ENCODE data around the gene DAPK2. TPM values are rescaled to one million over a fixed set of nuclear protein-coding genes. Genes with fewer than 3 reads are reported as not detected.
"Not testable (repeated sequence)": the region's sequence is repeated elsewhere in the genome, so short reads cannot be mapped to it uniquely, and the experiment has no call there.

Gene DAPK2
- total RNA-seq, 1 donor from 2014 or later: 0.52 TPM

DNA sequence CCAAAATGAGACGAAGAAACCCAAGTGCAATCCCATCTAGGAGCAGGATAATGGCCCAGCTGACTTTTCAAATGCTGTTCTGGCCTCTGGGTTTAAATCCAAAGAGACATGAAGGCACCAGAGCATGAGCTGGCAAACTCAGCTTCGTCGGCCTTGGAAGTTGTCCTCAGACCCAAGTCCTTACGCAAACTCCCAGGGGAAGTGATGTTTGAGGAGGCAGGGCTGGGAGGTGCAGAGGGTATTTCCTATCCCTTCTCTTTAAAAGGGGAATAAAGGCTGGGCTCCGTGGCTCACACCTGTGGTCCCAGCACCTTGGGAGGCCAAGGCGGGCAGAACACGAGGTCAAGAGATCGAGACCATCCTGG lies 143.6 kb downstream of the DAPK2 start:
- Histone ChIP-seq H3K79me2 (ENCODE audit: insufficient read depth, low read length) (no peaks in the 10 kb centered on the region), H2AFZ (ENCODE audit: low read depth, low read length) (no peak overlapping the region), H3K27me3 (ENCODE audit: insufficient read depth, low read length) (peaks cover 3% of the 10 kb centered on the region), H3K27ac (ENCODE audit: low read depth, low read length) (no peak overlapping the region), H3K36me3 (ENCODE audit: insufficient read depth, low read length) (no peaks in the 10 kb centered on the region), H3K4me3 (ENCODE audit: insufficient read depth, low read depth, low read length) (no peak overlapping the region), H3K9me3 (ENCODE audit: insufficient read depth, low read depth, low read length) (no peaks in the 10 kb centered on the region), H3K4me1 (ENCODE audit: insufficient read depth, low read length) (no peaks in the 10 kb centered on the region), H3K9ac (ENCODE audit: low read length) (no peak overlapping the region), H4K20me1 (ENCODE audit: insufficient read depth, low read length) (no peaks in the 10 kb centered on the region), H3K4me2 (ENCODE audit: low read length) (no peak overlapping the region)
- Mint-ChIP-seq H3K36me3 (ENCODE audit: low read depth, unreplicated experiment) (no peaks in the 10 kb centered on the region), H3K9me3 (ENCODE audit: unreplicated experiment) (peaks cover 2% of the 10 kb centered on the region), H3K27me3 (ENCODE audit: low read depth, unreplicated experiment) (peaks cover 52% of the 10 kb centered on the region), H3K4me3 (ENCODE audit: unreplicated experiment) (no peak overlapping the region), H3K27ac (ENCODE audit: unreplicated experiment) (no peak overlapping the region), H3K4me1 (ENCODE audit: low read depth, unreplicated experiment) (peaks cover 3% of the 10 kb centered on the region)
- no peak for DNase-seq (ENCODE audit: low read depth)
- no peak for FAIRE-seq
- no peak for TF ChIP-seq EZH2 (IDR thresholded peaks at IDR 0.05; ENCODE audit: insufficient read depth, low read length)
- TF ChIP-seq, protein P1, sequence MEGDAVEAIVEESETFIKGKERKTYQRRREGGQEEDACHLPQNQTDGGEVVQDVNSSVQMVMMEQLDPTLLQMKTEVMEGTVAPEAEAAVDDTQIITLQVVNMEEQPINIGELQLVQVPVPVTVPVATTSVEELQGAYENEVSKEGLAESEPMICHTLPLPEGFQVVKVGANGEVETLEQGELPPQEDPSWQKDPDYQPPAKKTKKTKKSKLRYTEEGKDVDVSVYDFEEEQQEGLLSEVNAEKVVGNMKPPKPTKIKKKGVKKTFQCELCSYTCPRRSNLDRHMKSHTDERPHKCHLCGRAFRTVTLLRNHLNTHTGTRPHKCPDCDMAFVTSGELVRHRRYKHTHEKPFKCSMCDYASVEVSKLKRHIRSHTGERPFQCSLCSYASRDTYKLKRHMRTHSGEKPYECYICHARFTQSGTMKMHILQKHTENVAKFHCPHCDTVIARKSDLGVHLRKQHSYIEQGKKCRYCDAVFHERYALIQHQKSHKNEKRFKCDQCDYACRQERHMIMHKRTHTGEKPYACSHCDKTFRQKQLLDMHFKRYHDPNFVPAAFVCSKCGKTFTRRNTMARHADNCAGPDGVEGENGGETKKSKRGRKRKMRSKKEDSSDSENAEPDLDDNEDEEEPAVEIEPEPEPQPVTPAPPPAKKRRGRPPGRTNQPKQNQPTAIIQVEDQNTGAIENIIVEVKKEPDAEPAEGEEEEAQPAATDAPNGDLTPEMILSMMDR (IDR thresholded peaks at IDR 0.05; ENCODE audit: insufficient read depth, low read depth, low read length): no peak

DNA sequence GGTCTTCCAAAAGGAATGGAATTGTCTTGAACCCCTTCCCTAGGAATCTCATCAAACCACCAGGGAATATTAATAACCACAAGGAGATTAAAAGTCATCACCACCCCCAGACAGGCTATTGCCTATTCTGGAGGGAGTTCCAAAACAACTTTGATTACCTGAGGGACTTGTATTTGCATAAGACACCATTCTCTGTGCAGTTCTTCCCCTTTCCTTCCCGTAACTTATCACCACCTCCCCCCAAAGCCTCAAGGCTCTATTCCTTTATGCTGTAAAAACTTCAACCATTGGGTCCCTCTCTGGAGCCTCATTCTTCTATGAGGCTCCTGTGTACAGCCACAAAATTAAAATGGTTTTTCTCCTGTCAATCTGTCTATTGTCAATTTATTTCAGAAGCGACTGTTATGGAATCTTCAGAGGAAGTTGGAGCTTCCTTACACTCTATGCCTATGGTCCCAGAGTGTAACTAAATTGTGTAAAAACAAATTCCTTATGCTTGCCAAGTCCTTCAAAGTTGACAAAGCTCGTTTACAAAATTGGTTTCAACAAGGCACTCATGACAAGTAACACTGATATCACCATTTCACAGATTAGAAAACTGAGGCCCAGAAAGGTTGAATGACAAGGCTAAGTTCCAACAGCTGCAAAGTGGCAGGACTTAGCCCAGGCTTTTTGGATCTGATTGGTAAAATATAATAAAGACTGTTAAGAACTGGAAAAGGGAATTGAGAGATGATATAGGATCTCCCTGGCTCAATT lies 144.2 kb downstream of the DAPK2 start:
- H3K27ac Mint-ChIP-seq (ENCODE audit: unreplicated experiment): no peak overlapping the region
- Histone ChIP-seq H3K36me3 (ENCODE audit: insufficient read depth, low read length) (no peaks in the 10 kb centered on the region), H3K9me3 (ENCODE audit: insufficient read depth, low read depth, low read length) (no peaks in the 10 kb centered on the region), H3K27ac (ENCODE audit: low read depth, low read length) (no peak overlapping the region), H3K27me3 (ENCODE audit: insufficient read depth, low read length) (peaks cover 3% of the 10 kb centered on the region), H2AFZ (ENCODE audit: low read depth, low read length) (no peak overlapping the region), H4K20me1 (ENCODE audit: insufficient read depth, low read length) (no peaks in the 10 kb centered on the region), H3K9ac (ENCODE audit: low read length) (no peak overlapping the region), H3K4me2 (ENCODE audit: low read length) (no peak overlapping the region), H3K4me3 (ENCODE audit: insufficient read depth, low read depth, low read length) (no peak overlapping the region), H3K79me2 (ENCODE audit: insufficient read depth, low read length) (no peaks in the 10 kb centered on the region), H3K4me1 (ENCODE audit: insufficient read depth, low read length) (peaks cover 4% of the 10 kb centered on the region)
- peaks cover 52% of the 10 kb centered on the region for H3K27me3 Mint-ChIP-seq (ENCODE audit: low read depth, unreplicated experiment)
- FAIRE-seq (no peak), DNase-seq (ENCODE audit: low read depth) (no peak)
- TF ChIP-seq, protein P1 (IDR thresholded peaks at IDR 0.05; ENCODE audit: insufficient read depth, low read depth, low read length): no peak
- no peak for TF ChIP-seq EZH2 (IDR thresholded peaks at IDR 0.05; ENCODE audit: insufficient read depth, low read length)
- H3K9me3 Mint-ChIP-seq (ENCODE audit: unreplicated experiment): peaks cover 2% of the 10 kb centered on the region
- H3K4me3 Mint-ChIP-seq (ENCODE audit: unreplicated experiment): no peak overlapping the region
- no peaks in the 10 kb centered on the region for H3K36me3 Mint-ChIP-seq (ENCODE audit: low read depth, unreplicated experiment)
- peaks cover 6% of the 10 kb centered on the region for H3K4me1 Mint-ChIP-seq (ENCODE audit: low read depth, unreplicated experiment)

DNA sequence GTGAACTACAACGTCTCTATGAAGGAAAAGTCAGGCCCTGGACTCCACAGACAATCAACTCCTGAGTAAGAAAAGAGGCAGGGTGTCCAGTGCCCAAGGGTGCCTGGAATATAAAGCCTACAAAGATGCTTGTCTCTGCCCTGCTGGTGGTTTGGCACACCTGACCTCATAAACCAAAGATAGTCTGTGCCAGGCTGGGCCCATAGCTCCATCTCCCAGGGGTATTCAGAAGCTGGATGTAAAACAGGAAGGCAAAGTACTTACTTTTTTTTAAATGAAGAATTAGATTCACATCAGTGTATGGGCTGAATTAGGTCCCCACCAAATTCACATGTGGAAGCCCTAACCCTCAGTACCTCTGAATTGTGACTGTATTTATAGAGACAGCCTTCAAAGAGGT lies 146.0 kb downstream of the DAPK2 start:
- Histone ChIP-seq H3K4me3 (ENCODE audit: insufficient read depth, low read depth, low read length) (no peak overlapping the region), H3K79me2 (ENCODE audit: insufficient read depth, low read length) (no peaks in the 10 kb centered on the region), H3K36me3 (ENCODE audit: insufficient read depth, low read length) (no peaks in the 10 kb centered on the region), H3K4me1 (ENCODE audit: insufficient read depth, low read length) (peaks cover 14% of the 10 kb centered on the region), H3K9me3 (ENCODE audit: insufficient read depth, low read depth, low read length) (no peaks in the 10 kb centered on the region), H3K9ac (ENCODE audit: low read length) (no peak overlapping the region), H3K27ac (ENCODE audit: low read depth, low read length) (no peak overlapping the region), H3K4me2 (ENCODE audit: low read length) (no peak overlapping the region), H2AFZ (ENCODE audit: low read depth, low read length) (no peak overlapping the region), H4K20me1 (ENCODE audit: insufficient read depth, low read length) (no peaks in the 10 kb centered on the region), H3K27me3 (ENCODE audit: insufficient read depth, low read length) (peaks cover 3% of the 10 kb centered on the region)
- TF ChIP-seq, protein P1 (IDR thresholded peaks at IDR 0.05; ENCODE audit: insufficient read depth, low read depth, low read length): no peak
- no peak for TF ChIP-seq EZH2 (IDR thresholded peaks at IDR 0.05; ENCODE audit: insufficient read depth, low read length)
- Mint-ChIP-seq H3K9me3 (ENCODE audit: unreplicated experiment) (no peaks in the 10 kb centered on the region), H3K27ac (ENCODE audit: unreplicated experiment) (no peak overlapping the region), H3K27me3 (ENCODE audit: low read depth, unreplicated experiment) (peaks cover 52% of the 10 kb centered on the region), H3K4me3 (ENCODE audit: unreplicated experiment) (no peak overlapping the region), H3K4me1 (ENCODE audit: low read depth, unreplicated experiment) (peaks cover 13% of the 10 kb centered on the region), H3K36me3 (ENCODE audit: low read depth, unreplicated experiment) (no peaks in the 10 kb centered on the region)
- DNase-seq (ENCODE audit: low read depth): no peak
- no peak for FAIRE-seq

DNA sequence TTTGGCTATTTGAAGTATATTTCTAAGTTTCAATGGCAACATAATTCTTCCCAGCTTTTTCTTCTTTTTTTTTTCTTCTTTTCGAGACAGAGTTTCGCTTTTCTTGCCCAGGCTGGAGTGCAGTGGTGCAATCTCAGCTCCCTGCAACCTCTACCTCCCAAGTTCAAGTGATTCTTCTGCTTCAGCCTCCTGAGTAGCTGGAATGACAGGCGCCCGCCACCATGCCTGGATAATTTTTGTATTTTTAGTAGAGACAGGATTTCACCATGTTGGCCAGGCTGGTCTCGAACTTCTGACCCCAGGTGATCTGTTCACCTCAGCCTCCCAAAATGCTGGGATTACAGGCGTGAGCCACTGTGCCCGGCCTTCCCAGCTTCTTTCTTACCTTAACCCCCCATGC lies 146.7 kb downstream of the DAPK2 start:
- not testable (repeated sequence) for H3K36me3 Mint-ChIP-seq (ENCODE audit: low read depth, unreplicated experiment); H3K79me2 ChIP-seq (ENCODE audit: insufficient read depth, low read length); H3K9ac ChIP-seq (ENCODE audit: low read length); H3K9me3 ChIP-seq (ENCODE audit: insufficient read depth, low read depth, low read length); H2AFZ ChIP-seq (ENCODE audit: low read depth, low read length); FAIRE-seq; H3K4me2 ChIP-seq (ENCODE audit: low read length); H4K20me1 ChIP-seq (ENCODE audit: insufficient read depth, low read length); H3K27ac ChIP-seq (ENCODE audit: low read depth, low read length); H3K27me3 ChIP-seq (ENCODE audit: insufficient read depth, low read length); H3K4me3 ChIP-seq (ENCODE audit: insufficient read depth, low read depth, low read length); H3K27ac Mint-ChIP-seq (ENCODE audit: unreplicated experiment); H3K4me3 Mint-ChIP-seq (ENCODE audit: unreplicated experiment); H3K36me3 ChIP-seq (ENCODE audit: insufficient read depth, low read length); H3K9me3 Mint-ChIP-seq (ENCODE audit: unreplicated experiment); DNase-seq (ENCODE audit: low read depth)
- peaks cover 60% of the 10 kb centered on the region for H3K27me3 Mint-ChIP-seq (ENCODE audit: low read depth, unreplicated experiment)
- H3K4me1 Mint-ChIP-seq (ENCODE audit: low read depth, unreplicated experiment): peaks cover 11% of the 10 kb centered on the region
- peaks cover 14% of the 10 kb centered on the region for H3K4me1 ChIP-seq (ENCODE audit: insufficient read depth, low read length)
